Coronary artery (tissue), 2 donors: ENCODE results near the gene FBXO24.
A peak's percentile ranks its signal among the peaks of the same experiment; 100 is the strongest.

Source experiments
- DNase-seq: peaks from one replicate; pipeline ENCODE4 v3.0.0-alpha.2; 2017; ENCODE audit warnings: low spot score
- H3K27ac ChIP-seq, 2 donors: fragments of 200-600 bp; sonication (generic); one replicate each; pipeline ENCODE4 v1.5.1; 2016 to 2019
- H3K4me3 ChIP-seq: fragments of 200-600 bp; sonication (generic); 2 replicates; pipeline ENCODE4 v1.5.1; 2016; ENCODE audit warnings: mild to moderate bottlenecking, moderate library complexity
- CTCF ChIP-seq: fragments of 200-600 bp; sonication (generic); IDR thresholded peaks from one replicate; pipeline ENCODE4 v1.5.1; 2019; ENCODE audit warnings: antibody characterized with exemption

FBXO24 gene

GRCh38 chr7:100582650-100583049 is 3.5 kb upstream of the FBXO24 start:
- Histone ChIP-seq H3K4me3 (no peak overlapping the region), H3K27ac (peak overlapping the region in 1 of 2 donors; percentile 98)
- TF ChIP-seq CTCF = no peak
- no peak for DNase-seq

- H3K4me3 ChIP-seq = peak overlapping the region; percentile 98
- peak overlapping the region in 1 of 2 donors; percentile 98 for H3K27ac ChIP-seq
- no peak for DNase-seq
- TF ChIP-seq CTCF = no peak
Measured at GRCh38 chr7:100583132-100584053, 2.7 kb upstream of the FBXO24 start.

GRCh38 chr7:100584054-100584682 is 2.0 kb upstream of the FBXO24 start:
- Histone ChIP-seq H3K27ac (peak overlapping the region in 1 of 2 donors; percentile 98), H3K4me3 (peak overlapping the region; percentile 98)
- no peak for TF ChIP-seq CTCF
- DNase-seq = no peak

DNA sequence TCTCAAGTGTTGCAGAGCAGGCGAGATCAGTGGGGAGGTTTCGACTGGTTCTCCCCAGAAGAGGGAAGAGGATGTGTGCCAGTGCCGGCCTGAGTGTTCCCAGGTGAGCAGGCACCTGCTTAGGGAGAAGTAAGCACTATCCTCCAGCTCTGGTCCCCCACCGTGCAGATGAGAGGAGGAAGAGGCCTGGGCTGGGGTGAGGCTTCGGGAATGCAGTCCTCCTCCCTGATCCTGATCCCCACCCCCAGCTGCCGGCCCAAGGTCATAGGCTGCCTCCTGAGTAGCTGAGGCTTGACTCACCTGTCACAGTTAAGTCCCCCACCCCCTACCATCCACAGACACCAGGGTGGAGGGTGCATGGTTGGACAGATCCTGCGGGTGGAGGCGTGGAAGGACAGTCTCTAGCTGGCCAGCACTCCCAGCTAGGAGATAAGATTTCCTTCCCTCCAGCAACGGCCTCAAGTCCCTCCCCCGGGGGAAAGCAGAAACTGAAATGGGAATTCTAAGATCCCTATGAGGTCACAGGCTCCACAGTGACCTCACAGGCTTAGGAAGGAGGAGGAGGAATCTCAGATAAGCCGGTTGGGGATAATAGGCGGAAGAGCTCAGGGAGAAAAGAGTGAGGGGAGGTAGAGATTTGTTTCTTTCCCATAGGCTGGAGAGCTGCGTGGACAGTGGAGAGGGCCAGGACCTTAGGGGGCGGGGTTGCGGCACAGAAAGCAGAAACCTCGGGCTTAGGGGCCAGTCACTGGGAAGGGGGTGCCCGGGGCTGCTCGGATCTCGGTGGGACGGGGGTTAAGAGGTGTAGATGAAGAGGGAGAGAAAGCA is 1.2 kb upstream of the FBXO24 start:
- Histone ChIP-seq H3K27ac (peak overlapping the region; percentile 76 to 98), H3K4me3 (peak overlapping the region; percentile 98)
- no peak for DNase-seq
- TF ChIP-seq CTCF = no peak

GRCh38 chr7:100585511-100586265 is 440 bp upstream of the FBXO24 start, which contains the start of gene LRCH4:
Gene LRCH4 (minus strand): TSS chr7:100586129. CDS start chr7:100586100, 29 bp downstream.
- peak within 1 kb of the TSS; percentile 98 for H3K4me3 ChIP-seq
- TF ChIP-seq CTCF = no peak
- DNase-seq = no peak
- peak within 1 kb of the TSS; percentile 76 to 98 for H3K27ac ChIP-seq

GRCh38 chr7:100588438-100588837 is 2.3 kb downstream of the FBXO24 start:
- H3K27ac ChIP-seq = no peak overlapping the region
- no peak for DNase-seq
- no peak overlapping the region for H3K4me3 ChIP-seq
- no peak for TF ChIP-seq CTCF
